HS-27A (cell line): ENCODE measurements around the gene GTF3C1.

Source experiments
- DNase-seq: peaks from one replicate; pipeline ENCODE4 v3.0.0-alpha.2; 2012; ENCODE audit warnings: low read depth, missing footprints

Gene GTF3C1

DNA sequence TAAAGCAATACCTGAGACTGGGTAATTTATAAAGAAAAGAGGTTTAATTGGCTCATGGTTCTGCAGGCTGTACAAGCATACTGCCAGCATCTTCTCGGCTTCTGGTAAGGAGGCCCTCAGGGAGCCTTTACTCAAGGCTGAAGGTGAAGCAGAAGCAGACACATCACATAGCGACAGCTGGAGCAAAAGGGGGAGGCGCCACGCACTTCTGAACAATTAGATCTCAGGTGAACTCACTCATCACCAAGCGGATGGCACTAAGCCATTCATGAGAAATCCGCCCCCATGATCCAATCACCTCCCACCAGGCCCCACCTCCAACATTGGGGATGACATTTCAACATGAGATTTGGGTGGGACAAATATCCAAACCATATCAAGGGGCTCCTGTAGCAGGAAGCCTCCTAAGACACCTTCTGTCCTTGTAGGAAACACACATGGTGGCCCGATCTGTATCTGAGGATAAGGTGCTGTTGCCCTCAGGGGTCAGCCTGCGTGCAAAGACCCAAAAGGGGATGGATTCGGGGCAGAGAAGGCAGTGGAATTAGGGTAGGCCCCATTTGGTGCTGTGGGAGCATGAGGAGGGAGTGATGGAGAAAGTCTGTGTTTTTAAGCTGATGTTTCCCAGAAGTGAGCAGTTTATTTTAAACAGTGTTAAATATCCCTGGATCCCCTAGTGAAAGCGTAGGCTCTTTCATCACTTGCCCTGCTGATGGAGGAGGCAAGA, 124.8 kb downstream of the GTF3C1 start:
- DNase-seq: no peak

DNA sequence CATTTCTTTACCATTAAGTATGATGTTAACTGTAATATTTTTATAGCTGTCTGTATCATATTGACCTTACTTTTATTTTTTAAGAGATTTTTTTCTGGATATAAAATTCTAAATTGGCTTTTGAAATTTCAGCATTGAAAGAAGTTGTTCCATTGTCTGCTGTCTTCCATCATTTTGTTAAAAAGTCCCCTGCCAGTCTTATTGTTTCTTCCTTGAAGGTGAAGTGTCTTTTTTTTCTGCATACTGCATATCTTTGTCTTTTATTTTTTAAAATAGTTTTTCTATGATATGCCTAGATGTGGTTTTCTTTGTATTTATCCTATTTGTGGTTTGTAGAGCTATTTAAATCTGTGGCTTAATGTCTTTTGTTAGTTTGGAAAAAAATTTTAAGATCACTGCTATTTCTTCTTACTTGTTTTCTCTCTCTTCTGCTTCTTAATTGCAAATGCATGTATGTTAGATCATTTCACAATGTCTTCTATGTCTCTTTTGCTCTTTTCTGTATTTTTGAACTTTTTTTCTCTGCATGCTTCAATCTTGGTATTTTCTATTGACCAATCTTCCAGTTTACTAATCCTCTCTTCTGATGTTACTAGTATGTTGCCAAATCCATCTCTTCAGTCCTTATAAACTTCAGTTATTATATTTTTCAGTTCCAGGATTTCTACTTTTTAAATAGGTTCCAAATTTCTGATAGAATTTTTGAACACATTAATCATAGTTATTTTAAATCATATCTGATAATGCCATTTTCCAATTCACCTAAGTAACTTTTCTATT, 127.6 kb downstream of the GTF3C1 start:
- no peak for DNase-seq

DNA sequence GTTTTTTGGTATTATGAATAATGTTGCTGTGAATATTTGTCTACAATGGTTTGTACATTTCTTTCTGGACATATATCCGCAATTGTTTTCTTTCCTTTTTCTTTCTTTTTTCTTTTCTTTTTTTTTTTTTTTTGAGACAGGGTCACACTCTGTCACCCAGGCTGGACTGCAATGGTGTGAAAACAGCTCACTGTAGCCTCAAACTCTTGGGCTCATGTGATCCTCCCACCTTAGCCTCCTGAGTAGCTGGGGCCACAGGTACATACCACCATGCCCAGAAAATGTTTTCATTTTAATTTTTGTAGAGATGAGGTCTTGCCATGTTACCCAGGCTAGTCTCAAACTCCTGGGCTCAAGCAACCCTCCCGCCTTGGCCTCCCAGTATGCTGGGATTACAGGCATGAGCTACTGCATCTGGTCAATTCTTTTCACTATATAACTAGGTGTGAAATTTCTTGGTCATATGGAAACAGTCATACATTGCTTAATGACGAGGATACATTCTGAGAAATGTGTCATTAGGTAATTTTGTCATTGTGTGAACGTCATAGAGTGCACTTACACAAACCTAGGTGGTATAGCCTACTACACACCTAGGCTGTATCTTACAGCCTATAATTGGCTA, 132.6 kb downstream of the GTF3C1 start:
- DNase-seq: no peak

DNA sequence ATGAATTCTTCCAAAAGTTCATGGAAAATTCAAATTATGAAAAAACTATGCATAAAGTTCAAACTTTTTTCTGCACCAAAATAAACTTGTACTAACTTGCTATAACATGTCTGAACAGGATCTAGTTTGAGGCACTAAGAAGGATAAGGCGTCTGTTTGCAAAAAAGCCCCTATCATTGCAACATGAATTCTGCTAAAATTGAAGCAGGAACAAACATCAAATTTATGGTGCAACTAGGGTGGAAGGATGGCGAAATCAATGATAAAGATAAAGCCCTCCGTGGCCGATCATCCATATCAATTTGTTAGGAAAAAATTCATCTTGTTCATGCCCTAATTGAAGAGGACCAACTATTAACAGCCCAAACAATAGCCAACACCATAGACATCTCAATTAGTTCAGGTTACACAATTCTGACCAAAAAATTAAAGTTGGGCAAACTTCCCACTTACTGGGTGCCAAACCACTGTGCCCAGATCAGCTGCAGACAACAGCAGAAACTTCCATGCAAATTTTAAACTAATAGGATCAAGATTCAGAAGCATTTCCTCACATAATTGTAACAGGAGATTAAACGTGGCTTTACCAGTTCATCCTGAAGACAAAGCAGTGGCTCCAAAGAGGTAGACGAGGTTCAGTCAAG, 134.8 kb downstream of the GTF3C1 start:
- DNase-seq: no peak

DNA sequence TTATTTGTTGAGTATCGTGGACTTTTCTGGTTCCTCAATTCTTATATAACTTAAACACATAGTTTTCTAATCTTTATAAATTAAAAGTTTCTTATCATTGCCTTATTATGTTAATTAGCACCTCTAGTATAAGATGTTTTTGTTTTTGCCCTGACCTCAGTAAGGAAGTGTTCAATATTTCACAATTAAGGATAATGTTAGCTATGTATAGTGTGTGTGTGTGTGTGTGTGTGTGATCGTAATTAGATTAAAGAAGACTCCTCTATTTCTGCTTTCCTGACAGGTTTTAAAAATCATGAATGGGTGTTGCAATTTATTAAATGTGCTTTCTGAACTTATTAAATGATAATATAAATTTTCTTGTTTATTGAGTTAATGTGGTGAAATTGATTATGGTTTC, 135.8 kb downstream of the GTF3C1 start:
- no peak for DNase-seq

DNA sequence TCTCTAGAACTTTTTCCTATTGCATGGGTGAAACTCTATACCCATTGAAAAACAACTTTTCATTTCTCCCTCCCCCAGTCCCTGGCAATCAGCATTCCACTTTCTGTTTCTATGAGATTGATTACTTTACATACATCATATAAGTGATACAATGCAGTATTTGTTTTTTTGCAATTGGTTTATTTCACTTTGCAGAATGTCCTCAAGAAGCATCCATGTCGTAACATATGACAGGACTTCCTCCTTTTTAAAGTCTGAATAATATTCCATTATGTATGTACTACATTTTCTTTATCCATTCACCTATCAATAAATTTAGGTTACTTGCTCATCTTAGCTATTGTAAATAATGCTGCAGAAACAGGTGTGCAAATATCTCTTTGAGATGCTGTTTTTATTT, 139.0 kb downstream of the GTF3C1 start:
- DNase-seq: no peak
